NCI-H2171 (cell line): ENCODE results near the gene HEATR3.

Source experiments
- DNase-seq: peaks from one replicate; lab custom pipeline; 2025; lab: John Stamatoyannopoulos, UW

HEATR3 gene

GRCh38 chr16:50065624-50066481, at the start of gene HEATR3:
Gene HEATR3, plus strand, starts transcription at chr16:50065970. Its CDS starts 162 bp downstream, at chr16:50066132.
- peak; percentile 89 for DNase-seq

GRCh38 chr16:50017553-50017952, 48.2 kb upstream of the HEATR3 start:
- no peak for DNase-seq

- no peak for DNase-seq
Measured at GRCh38 chr16:50021544-50021943, 44.2 kb upstream of the HEATR3 start.

GRCh38 chr16:50023641-50024040, 42.1 kb upstream of the HEATR3 start:
- no peak for DNase-seq

GRCh38 chr16:50024207-50024606, 41.6 kb upstream of the HEATR3 start:
- no peak for DNase-seq

- peak; percentile 95 for DNase-seq
Measured at GRCh38 chr16:50024684-50025536, 40.9 kb upstream of the HEATR3 start, which contains the start of gene CNEP1R1. Gene CNEP1R1, plus strand, starts transcription at chr16:50025225. Its CDS starts 91 bp downstream, at chr16:50025316.

- DNase-seq = no peak
Measured at GRCh38 chr16:50025537-50025931, 40.2 kb upstream of the HEATR3 start.

- no peak for DNase-seq
Measured at GRCh38 chr16:50027829-50028228, 37.9 kb upstream of the HEATR3 start.

- DNase-seq = no peak
Measured at GRCh38 chr16:50035468-50035992, 30.2 kb upstream of the HEATR3 start.

- no peak for DNase-seq
Measured at GRCh38 chr16:50036426-50036825, 29.3 kb upstream of the HEATR3 start.

GRCh38 chr16:50037662-50038220, 28.0 kb upstream of the HEATR3 start:
- no peak for DNase-seq

- DNase-seq = no peak
Measured at GRCh38 chr16:50038286-50038685, 27.5 kb upstream of the HEATR3 start.

GRCh38 chr16:50038756-50039529, 26.8 kb upstream of the HEATR3 start:
- no peak for DNase-seq

GRCh38 chr16:50040018-50040417, 25.8 kb upstream of the HEATR3 start:
- no peak for DNase-seq

GRCh38 chr16:50040710-50041109, 25.1 kb upstream of the HEATR3 start:
- DNase-seq = no peak

- DNase-seq = no peak
Measured at GRCh38 chr16:50043358-50043757, 22.4 kb upstream of the HEATR3 start.

GRCh38 chr16:50045412-50045811, 20.4 kb upstream of the HEATR3 start:
- no peak for DNase-seq

- no peak for DNase-seq
Measured at GRCh38 chr16:50046853-50047252, 18.9 kb upstream of the HEATR3 start.

- DNase-seq = no peak
Measured at GRCh38 chr16:50047864-50048263, 17.9 kb upstream of the HEATR3 start.

- no peak for DNase-seq
Measured at GRCh38 chr16:50050802-50051201, 15.0 kb upstream of the HEATR3 start.

GRCh38 chr16:50056226-50056625, 9.5 kb upstream of the HEATR3 start:
- no peak for DNase-seq
